Hematopoietic multipotent progenitor cell treated with erythropoietin and hydrocortisone succinate and interleukin-3 and kit ligand, for 15 days (in vitro differentiated cells): ENCODE measurements around the gene TCF7L1.
"Not testable (repeated sequence)": the region's sequence is repeated elsewhere in the genome, so short reads cannot be mapped to it uniquely, and the experiment has no call there.

Experiments
- DNase-seq: peaks from one replicate; pipeline ENCODE4 v3.0.0-alpha.2; 2015; ENCODE audit warnings: low spot score

Gene TCF7L1

DNA sequence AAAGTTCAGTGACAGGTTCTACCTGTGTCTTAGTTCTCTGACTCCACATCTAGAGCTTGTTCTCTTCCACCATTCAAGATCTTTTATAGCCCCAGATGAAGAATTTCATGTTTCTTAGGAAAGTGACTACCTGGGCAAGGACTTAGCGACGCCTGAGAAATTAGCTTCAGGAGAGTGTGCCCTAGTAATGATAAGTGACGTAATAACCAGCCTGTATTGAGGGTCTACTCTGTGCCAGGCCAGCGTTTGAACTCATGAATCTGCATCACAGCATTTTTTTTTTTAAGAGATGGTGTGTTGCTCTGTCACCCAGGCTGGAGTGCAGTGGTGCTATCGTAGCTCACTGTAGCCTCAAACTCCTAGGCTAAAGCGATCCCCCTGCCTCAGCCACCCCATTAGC lies 51.8 kb downstream of the TCF7L1 start:
- DNase-seq, result no peak

DNA sequence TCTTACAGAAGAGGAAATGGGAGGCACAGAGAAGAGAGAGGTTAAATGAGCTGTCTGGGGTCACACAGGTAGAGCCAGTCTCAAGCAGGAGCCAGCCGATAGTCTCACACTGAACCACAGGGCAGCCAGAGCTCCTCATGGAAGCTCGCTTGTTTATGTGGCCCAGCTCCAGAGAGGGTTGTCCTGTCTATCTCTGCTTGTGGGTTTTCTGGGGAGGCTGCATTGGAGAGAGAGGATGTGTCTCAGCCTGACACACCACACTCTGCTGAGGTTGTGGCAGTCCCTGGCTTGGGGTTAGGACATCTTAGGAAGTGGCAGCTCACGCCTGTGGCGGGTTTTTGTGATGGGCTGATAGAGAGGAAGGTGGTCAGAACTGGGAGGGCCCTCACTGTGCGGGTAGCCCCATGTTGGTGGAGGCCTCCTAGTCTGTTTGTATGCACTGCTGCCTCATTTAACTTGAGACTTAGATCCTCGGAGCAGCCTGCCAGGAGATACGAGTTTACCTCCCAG lies 52.3 kb downstream of the TCF7L1 start:
- no peak for DNase-seq

DNA sequence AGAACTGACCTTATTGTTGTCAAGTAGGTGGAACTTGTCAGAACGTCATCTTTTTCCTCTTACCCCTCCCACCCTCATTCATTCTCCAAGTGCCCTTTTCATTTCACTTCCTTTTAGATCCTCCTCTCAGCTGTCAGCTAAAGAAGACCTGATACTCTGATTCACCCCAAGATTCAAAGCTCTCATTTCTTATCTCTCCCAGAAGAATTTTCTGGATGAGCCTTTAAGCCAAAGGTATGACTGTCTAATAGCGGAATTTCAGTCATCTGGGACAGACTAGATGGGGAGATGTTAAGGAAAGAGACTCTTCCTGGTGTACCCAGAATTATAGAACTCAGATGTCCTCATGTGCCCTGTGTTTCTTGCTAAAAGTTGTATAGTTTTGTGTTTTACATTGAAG lies 53.9 kb downstream of the TCF7L1 start:
- no peak for DNase-seq

DNA sequence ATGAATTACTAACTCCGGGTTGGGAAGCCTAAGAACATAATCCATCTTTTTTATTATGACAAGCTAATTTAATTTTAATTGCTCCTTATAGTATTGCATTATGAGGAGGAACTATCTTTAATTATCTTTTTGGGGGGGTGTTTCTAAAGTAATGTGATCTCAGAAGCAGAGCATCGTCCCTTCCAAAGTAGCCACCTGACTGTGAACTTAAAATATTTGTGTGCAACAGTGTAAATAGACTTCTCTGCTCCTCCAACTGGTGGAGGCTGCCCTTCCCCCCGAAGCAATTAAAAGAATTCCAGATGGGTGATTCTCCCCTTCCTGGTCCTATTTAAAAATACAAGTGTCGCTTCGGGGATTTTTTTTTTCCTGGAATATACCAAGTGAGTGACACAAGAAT lies 55.7 kb downstream of the TCF7L1 start:
- DNase-seq, result no peak

DNA sequence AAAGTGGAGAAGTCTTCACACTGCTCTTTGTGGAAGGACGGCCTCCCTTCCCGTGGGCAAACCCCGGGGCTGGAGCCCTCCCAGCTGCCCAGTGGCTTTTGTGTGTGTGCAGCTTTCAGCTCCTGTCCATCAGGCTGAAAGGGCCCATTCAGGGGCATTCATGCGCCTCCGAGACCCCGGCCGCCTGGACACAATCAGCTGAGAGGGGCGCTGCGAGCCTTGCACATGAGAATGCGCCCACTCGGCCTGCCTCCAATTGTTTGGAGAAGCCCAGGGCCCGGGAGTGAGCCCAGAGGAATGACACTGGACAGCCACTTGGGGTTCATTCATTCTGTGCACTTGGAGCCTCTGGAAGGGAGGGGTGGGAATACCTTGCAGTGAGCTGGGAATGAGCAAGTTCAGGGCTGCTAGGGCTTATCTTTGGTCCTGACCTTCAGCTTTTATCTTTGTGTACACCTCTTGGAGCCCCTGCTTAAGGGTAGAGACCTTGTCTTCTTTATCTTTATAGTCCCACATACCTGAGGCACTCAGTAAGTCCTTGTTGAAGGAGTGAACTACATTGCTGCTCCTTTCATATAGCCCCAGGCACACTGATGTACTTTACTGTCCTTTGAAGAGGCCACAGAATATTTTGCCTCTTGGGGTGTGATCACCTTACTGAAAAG lies 56.5 kb downstream of the TCF7L1 start:
- DNase-seq, result no peak

DNA sequence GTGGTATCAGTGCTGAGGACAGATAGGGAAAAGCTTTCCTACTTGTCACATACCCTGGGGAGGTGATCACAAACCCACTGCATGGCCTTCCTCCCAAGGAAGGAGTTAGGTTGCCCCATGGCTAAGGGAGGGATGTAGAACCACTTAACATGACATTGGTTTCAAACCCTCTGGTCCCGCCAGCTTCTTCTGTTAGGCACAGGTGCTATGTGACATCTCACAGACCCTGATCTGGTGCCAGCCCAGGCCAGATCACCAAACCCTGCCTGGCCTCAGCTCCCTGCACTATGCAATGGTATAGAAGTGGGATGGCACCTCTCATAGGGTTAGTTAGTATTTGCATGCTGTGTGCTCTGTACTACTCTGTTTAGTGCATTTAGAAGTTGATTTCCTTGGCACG lies 58.0 kb downstream of the TCF7L1 start:
- DNase-seq, result no peak

DNA sequence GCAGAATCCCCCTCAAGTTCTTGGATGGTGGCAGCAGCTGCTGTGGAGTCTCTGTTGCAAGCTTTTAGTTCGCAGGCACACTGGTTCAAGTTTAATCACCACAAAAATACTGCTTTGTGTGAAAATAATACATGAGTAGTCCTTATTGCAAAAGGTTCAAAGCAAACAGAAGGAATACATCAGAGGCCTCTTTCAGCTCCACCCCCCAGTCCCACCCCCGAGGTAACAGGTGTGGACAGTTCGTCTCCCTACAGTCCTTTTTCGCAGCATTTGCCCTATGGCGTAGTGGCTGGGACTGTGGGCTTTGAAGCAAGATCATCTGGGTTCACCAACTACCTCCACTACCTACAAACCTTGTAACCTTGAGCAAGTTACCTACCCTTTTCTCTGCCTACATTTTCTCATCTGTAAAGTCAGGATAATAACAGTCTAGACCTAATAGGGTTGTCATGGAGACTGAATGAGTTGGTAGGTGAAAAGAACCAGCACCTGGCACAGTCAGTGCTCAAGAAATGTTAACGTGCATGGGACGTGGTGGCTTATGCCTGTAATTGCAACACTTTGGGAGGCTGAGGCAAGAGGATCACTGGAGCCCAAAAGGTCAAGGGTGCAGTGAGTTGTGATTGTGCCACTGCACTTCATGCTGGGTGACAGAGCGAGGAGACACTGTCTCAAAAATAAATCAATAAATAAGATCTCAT lies 61.7 kb downstream of the TCF7L1 start:
- no peak for DNase-seq

DNA sequence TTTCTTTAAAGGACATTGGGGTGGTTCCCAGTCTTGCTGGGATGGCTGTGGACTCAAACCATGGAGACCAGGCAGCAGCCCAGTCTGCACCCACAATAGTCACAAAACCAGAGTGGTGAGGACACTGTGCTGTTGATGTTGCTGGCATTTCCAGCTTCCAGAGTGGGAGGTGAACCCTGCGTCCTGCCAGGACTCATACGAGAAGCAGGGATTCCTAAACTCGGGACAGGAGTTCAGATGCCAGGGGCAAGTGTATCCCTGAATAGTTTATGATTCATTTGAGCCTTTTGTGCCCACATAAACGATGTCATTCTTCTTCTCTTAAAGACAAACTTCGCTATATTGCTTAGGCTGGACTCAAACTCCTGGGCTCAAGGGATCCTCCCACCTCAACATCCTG lies 62.8 kb downstream of the TCF7L1 start:
- DNase-seq, result no peak

DNA sequence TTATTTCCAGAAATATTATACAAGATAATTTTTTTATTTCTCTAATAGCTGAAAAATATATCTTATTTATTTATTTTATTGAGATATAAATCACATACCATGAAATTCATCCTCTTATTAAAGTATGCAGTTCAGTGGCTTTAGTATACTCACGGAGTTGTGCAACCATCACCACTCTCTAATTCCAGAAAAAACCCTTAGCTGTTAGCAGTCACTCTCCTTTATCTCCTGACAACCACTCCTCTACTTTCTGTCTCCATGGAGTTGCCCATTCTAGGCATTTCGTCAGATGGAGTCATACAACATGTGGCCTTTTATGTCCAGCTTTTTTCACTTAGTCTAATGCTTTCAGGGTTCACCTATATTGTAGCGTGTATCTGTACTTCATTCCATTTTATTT lies 66.5 kb downstream of the TCF7L1 start:
- DNase-seq, result no peak

DNA sequence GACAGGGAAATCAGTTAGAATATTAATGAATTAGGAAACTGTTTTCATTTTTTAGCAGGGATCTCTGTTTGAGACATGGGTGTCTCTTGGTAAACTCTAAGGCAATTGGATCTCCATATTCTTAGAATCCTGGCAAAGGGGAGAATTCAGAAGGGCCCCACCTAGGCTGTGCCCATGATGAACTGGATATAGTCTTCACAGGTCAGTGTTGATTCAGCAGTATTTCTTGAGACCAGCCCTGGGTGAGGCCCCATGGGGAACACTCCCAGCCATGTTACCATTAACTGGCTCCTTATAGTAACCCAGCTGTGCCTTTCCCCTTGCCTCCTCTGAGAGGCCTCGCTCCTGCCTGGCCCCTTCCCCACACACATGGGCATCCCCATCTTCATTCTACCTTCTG lies 76.7 kb downstream of the TCF7L1 start:
- no peak for DNase-seq

DNA sequence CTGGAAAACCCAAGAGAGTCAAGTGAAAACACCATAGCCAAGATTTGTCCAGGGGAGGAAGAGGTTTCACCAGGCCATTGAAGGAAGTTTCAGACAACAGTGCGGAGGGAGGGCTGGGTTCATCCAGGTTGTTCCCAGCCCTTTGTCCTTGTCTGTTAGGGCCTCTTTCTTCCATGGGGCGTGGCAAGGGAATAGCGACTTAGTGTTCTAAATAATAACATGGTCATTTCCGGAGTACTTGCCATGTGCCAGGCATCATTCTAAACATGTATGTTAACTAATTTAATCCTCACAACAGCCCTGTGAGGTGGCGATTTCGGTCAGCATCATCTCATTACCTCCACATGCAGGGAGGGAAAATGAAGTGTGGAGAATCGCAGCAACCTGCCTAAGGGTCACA lies 77.3 kb downstream of the TCF7L1 start:
- no peak for DNase-seq

DNA sequence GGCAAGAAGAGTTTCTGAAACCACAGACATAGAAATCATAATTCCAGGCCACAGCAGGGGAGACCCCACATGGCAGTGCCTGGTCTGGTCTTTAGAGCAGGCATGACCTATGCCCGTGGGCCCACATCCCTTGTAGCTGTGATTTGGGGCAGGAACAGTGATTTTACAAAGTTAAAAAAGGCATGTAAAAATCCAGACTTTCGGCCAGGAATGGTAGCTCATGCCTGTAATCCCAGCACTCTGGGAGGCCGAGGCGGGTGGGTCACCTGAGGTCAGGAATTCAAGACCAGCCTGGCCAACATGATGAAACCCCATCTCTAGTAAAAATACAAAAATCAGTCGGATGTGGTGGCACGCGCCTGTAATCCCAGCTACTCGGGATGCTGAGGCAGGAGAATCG lies 78.4 kb downstream of the TCF7L1 start:
- not testable (repeated sequence) for DNase-seq

DNA sequence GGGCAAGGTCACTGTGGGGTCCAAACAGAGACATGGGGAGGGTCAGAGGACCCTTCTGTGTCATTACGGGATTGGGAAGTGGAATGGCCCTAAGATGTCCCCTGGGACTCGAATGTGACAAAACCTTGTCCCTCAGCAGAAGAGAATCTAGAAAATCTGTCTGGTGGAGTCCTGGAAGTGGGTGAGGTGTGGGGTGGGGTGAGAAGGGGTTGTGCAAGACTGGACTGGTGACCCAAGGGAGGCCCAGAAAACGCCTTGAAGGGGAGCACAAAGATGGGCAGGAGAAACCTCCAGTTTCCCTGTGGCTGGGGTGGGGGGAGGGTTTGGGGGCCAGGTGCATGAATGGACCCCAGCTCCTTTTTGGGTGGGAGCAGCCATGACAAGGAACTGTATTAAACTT lies 79.6 kb downstream of the TCF7L1 start:
- no peak for DNase-seq

DNA sequence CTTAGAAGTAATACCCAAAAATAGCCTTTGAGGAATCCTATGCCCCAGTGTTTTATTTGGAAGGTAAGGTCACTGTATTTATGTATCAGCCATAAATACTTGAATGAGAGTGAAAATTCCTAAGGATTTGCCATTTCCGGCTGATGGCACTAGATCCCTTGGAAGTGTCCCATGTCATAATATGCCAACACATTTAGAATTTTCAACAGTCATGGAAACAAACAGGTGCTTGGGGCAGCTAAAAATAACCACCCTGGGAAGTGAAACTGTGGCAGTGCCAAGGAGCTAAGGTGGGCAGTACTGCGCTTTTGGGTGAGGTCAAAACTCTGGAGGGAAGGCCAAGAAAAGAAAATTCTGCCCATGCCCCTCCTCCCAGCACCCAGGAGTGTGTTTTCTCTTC lies 80.2 kb downstream of the TCF7L1 start:
- DNase-seq, result no peak

DNA sequence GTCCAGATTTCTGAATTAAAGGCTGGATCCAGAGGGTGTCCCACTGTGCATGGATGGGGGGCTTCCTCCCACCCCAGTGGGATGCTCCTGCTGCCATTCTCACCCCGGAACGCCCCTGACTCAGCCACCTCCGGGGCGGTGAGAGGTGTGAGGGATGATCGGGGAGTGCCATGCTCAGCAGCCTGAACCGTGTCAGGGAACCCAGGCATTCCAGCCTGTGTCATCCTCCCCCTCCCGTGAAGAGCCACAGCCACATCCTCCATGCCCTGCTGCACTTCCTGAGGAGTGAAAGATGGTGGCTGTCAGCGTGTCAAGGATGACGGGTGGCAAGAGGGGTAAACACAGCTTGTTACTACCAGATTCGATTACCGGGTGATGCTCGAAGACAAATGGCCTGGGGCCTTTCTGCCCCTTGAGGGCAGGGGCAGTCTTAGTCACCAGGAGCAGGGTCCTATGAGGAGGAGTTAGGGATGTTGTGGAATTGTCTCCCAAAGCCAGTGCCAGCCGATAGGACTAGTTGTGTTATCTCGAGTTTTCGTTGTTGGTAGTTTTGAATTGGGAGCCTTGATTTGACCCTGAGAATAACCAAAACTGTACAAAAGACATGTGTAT lies 80.8 kb downstream of the TCF7L1 start:
- no peak for DNase-seq

DNA sequence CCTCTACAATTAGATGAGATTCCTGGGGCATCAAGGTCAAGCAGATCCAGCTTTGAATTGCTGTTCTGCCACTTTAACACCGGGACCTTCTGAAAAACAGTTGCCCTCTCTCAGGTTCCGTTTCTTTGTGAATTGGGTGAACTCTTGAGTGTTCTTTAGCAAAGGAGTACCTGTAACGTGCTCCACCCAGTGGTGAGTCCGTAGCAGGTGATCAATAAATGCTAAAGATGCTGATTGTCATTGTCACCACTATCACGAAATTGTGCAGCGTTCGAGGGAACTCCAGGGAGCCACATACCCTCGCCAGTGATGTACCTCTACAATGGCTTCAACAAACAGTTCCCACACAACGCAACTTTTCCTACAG lies 81.9 kb downstream of the TCF7L1 start:
- DNase-seq, result no peak

DNA sequence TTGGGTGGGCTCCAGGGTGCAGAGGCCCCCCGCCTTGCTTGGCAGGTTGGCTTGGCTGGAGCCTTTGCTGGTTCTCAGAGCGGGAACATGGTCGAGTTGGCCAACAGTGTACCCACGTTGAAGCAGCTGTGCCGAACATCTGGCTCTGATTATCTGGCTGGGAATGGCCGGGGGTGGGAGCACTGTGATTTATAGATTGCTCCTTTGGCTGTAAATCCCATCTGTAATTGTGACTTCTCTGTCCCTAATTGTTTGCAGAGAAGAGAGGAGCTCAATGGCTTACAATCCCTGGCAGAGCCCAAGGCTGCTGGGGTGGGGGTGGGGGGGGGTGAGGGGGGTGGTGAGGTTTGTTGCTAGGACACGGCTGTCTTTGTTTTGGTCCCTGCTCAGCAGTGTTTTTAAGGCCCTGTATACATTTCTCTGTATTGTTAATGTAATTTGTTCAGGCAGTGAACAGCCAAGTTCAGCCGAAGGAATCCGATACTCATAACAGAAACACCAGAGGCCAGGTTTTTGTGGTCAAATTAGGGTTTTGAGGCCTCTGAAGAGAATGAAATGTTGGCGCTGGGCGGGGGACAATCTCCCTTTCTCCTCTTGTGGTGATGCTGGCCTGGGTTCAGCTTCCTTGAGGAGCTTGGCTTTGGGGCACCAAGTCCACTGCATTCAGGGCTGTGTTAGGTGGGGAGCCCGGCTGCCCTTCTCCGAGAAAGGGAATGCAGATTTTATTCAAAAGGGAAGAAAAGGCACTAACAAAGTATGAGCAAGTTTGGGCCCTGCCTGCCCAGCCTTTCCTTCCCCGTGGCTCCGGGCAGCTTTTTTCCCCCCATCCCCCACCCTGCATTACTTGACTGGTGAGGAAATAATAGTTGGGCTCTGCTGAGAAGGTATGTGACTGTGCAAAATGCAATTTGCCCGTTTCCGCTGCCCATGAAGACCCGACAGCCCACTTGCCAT lies 82.5 kb downstream of the TCF7L1 start:
- no peak for DNase-seq

DNA sequence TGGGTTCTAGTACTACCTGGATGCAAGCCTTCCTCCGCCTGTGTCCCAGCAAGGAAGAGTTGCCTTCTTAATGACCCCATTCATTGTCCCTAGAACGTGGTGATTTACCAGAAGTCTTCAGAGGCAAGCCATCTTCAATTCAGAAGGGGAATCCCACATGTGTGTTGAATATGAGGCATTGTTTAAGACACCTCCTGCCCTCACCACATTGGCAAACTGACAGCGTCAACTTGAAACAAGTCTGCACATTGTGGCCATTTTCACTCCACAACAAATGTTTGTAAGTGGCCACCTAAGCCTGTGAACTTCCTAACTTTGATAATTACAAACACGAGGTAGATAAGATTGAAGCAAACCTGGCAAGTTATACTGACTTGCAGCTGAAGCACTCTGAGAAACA lies 83.7 kb downstream of the TCF7L1 start:
- no peak for DNase-seq

DNA sequence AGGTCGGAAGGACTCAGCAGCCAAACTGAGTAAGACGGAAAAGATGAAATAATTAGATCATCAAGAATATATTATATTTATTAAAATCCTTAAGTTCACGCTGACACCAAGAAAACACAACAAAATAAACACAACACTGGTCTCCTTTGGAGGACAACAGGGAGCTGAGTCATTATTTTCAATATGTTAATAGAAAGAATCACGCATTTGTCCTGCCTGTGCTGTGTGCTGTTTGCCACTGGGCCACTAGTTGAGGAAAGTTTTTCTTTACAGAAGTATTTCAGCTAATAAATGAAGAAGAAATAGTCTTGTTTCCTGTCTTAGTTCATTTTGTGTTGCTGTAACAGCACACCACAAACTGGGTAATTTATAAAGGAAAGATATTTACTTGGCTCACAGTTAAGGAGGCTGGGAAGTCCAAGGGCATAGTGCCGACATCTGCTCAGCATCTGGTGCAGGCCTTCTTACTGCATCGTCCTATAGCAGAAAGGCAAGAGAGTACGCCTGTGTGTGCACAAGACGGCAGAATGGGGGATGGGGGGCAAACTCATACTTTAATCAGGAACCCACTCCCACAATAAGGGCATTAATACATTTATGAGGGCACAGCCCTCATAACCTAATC lies 88.0 kb downstream of the TCF7L1 start:
- no peak for DNase-seq

DNA sequence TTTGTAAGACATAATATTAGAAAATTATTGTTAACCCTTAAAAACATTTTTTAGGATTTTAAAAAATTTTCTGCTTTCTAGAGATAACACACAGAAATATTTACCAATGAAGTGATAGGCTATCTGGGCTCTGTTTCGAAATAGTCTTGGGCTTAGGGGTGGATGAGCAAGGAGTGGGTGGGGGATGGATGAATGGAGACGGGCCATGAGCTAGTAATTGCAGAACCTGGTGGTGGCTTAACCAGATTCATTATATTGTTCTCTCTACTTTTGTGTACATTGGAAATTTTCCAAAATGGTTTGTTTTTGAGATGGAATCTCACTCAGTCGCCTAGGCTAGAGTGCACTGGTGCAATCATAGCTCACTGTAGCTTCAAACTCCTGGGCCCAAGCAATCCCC lies 89.6 kb downstream of the TCF7L1 start:
- no peak for DNase-seq

DNA sequence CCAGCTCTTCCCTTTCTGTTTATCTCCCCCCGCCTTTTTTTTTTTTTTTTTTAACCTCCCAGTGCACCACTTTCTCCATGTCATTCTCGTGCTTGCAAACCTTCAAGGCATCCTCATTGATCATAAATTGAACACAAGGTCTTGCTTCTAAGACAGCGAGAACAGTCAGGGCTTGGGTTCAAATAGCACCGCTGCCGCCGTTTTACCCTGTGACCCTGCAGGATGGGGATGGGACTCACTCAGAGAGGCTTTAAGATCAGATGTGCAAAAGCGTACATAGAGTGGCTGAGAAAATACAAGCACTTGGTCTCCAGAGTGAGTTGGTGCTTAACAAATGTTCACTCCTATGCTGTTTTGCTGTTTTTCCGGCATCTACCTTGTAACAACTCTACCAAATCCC lies 93.6 kb downstream of the TCF7L1 start:
- no peak for DNase-seq
